Measurements from ENCODE around the gene PRSS12. TPM values are rescaled to one million over a fixed set of nuclear protein-coding genes. Genes with fewer than 3 reads are reported as not detected.

The PRSS12 gene
- total RNA-seq, 1 experiment from 2014 or later: 3.1 TPM

- no peak for TF ChIP-seq CTCF (conservative IDR thresholded peaks at IDR 0.05; ENCODE audit: low read depth, low read length)
- no peak for TF ChIP-seq EZH2 (IDR thresholded peaks at IDR 0.05; ENCODE audit: borderline replicate concordance, low read depth, low read length, poor library complexity, severe bottlenecking)
- no peak for DNase-seq (ENCODE audit: low spot score)
- CTCF ChIA-PET: no interaction called here
- H3K36me3 ChIP-seq (ENCODE audit: insufficient read depth, low read length, poor library complexity, severe bottlenecking): no peaks in the 10 kb centered on the region
- POLR2A ChIA-PET (ENCODE audit: low non-redundant PET): no interaction called here
- no peak overlapping the region for H3K4me3 ChIP-seq (ENCODE audit: low read depth, low read length, poor library complexity, severe bottlenecking)
- H3K27ac ChIP-seq (ENCODE audit: low read depth, low read length, poor library complexity, severe bottlenecking): no peak overlapping the region
- H3K4me1 ChIP-seq (ENCODE audit: insufficient read depth, low read length, poor library complexity, severe bottlenecking): peaks cover 3% of the 10 kb centered on the region
- BruUV-seq (replicated peaks): no TSS peak
- H3K27me3 ChIP-seq (replicated peaks; ENCODE audit: insufficient read depth, low read depth, low read length, poor library complexity): no peaks in the 10 kb centered on the region
- intact Hi-C loops (cut with micrococcal nuclease; ENCODE audit: unreplicated experiment): no loop called here
- H3K9me3 ChIP-seq (ENCODE audit: low read depth, low read length, poor library complexity, severe bottlenecking): peaks cover 6% of the 10 kb centered on the region
These were observed 45.7 kb upstream of the PRSS12 start for GRCh38 chr4:118398226-118399090.

- intact Hi-C loops (cut with micrococcal nuclease; ENCODE audit: unreplicated experiment): no loop called here
- H3K4me1 ChIP-seq (ENCODE audit: insufficient read depth, low read length, poor library complexity, severe bottlenecking): peaks cover 3% of the 10 kb centered on the region
- no peaks in the 10 kb centered on the region for H3K36me3 ChIP-seq (ENCODE audit: insufficient read depth, low read length, poor library complexity, severe bottlenecking)
- H3K27me3 ChIP-seq (replicated peaks; ENCODE audit: insufficient read depth, low read depth, low read length, poor library complexity): no peaks in the 10 kb centered on the region
- ChIA-PET POLR2A (ENCODE audit: low non-redundant PET) (no interaction called here), CTCF (no interaction called here)
- BruUV-seq (replicated peaks): no TSS peak
- DNase-seq (ENCODE audit: low spot score): no peak
- no peak for TF ChIP-seq CTCF (conservative IDR thresholded peaks at IDR 0.05; ENCODE audit: low read depth, low read length)
- no peak for TF ChIP-seq EZH2 (IDR thresholded peaks at IDR 0.05; ENCODE audit: borderline replicate concordance, low read depth, low read length, poor library complexity, severe bottlenecking)
- no peaks in the 10 kb centered on the region for H3K9me3 ChIP-seq (ENCODE audit: low read depth, low read length, poor library complexity, severe bottlenecking)
- no peak overlapping the region for H3K27ac ChIP-seq (ENCODE audit: low read depth, low read length, poor library complexity, severe bottlenecking)
- no peak overlapping the region for H3K4me3 ChIP-seq (ENCODE audit: low read depth, low read length, poor library complexity, severe bottlenecking)
These were observed 44.8 kb upstream of the PRSS12 start for GRCh38 chr4:118397623-118397979.

GRCh38 chr4:118396881-118397622, 44.2 kb upstream of the PRSS12 start:
- Histone ChIP-seq H3K36me3 (ENCODE audit: insufficient read depth, low read length, poor library complexity, severe bottlenecking) (no peaks in the 10 kb centered on the region), H3K4me1 (ENCODE audit: insufficient read depth, low read length, poor library complexity, severe bottlenecking) (peaks cover 3% of the 10 kb centered on the region), H3K27me3 (replicated peaks; ENCODE audit: insufficient read depth, low read depth, low read length, poor library complexity) (no peaks in the 10 kb centered on the region), H3K4me3 (ENCODE audit: low read depth, low read length, poor library complexity, severe bottlenecking) (no peak overlapping the region), H3K27ac (ENCODE audit: low read depth, low read length, poor library complexity, severe bottlenecking) (no peak overlapping the region), H3K9me3 (ENCODE audit: low read depth, low read length, poor library complexity, severe bottlenecking) (no peaks in the 10 kb centered on the region)
- intact Hi-C loops (cut with micrococcal nuclease; ENCODE audit: unreplicated experiment): no loop called here
- no TSS peak for BruUV-seq (replicated peaks)
- TF ChIP-seq CTCF (conservative IDR thresholded peaks at IDR 0.05; ENCODE audit: low read depth, low read length): no peak
- TF ChIP-seq EZH2 (IDR thresholded peaks at IDR 0.05; ENCODE audit: borderline replicate concordance, low read depth, low read length, poor library complexity, severe bottlenecking): no peak
- DNase-seq (ENCODE audit: low spot score): no peak
- POLR2A ChIA-PET (ENCODE audit: low non-redundant PET): no interaction called here
- CTCF ChIA-PET: no interaction called here

Measured in A673 (cell line).